Measurements from ENCODE around the gene PDX1. TPM values are rescaled to one million over a fixed set of nuclear protein-coding genes. Genes with fewer than 3 reads are reported as not detected.
A peak's percentile ranks its signal among the peaks of the same experiment; 100 is the strongest.
"Not testable (repeated sequence)": the region's sequence is repeated elsewhere in the genome, so short reads cannot be mapped to it uniquely, and the experiment has no call there.

The PDX1 gene
- total RNA-seq, 2 donors from 2014 or later = not detected

DNA sequence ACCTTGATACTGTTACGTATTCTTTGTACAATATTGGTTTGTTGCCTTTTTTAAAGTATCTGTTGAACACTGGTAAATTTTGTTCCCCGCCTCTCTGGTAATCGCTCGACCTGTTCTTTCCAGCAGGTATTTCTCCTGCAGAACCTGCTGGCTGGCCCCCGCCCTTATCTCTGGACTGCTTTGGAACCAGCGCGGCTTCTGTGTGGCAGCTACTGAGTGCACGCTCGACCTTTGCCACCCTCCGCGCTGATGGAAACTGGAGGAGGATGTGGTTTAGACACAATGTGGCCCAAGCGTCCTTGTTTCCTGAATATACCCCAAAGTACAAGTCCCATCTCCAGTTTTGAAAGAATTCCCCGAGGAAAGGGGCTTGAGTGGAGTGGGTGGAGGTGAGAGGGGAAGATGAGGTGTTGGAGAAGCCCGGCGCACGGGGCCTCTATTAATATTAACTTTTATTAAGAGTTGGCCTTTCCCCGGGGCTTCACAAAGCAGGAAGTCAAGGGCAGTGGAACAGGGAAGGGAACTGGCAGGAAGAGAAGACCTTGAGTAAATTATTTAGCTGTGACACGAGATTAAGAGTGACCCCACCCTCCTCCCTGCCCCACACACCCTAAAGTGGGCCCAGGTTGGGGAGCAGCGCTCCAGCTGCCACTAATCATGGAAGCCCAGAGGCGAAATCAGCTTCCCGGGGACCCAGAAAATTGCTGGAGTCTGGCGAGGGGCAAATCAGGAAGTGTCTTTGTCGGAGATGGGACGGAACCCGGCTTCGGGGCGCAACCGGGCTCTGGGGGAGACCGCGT is 33.3 kb downstream of the PDX1 start:
- intact Hi-C loops (cut with DNase I) = no loop called here
- DNase-seq (no peak), ATAC-seq (peak in 1 of 2 donors; percentile 36)

DNA sequence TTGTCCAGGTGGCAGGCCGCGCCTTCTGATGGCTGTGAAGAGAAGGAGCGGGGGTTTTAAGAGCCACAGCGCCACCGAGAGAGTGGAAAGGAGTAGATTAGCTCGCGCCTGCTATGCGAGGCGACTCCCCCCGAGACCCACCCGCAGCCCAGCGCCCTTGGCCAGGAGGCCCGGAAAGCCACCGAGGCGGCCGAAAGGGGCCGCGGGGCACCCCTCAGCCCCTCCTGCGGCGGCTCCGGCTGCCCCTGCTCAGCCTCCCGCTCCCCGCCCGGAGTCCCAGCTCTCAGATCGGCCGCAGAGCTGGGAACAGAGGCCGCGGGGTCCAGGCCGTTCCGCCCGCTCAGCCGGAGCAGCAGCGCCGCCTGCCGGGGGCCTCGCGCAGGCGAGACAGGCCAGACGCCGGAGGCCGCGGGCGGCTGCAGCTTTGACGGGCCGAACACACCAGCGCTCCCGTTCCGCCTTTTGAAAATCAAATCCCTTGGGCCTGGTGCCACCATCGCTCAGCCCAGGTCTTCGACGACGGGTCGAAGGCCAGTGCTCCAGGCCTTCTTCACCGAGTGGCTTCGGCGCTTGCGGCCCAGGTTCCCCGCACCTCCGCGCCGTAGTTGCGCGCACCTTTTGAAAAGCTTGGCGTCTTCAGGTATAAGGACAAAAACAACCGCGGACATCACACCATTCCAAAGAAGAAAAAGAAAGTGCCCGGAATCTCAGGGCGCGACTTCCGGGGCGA is 34.0 kb downstream of the PDX1 start:
- intact Hi-C loops (cut with DNase I) = no loop called here
- DNase-seq = peak; percentile 74
- ATAC-seq = peak; percentile 98 to 99

DNA sequence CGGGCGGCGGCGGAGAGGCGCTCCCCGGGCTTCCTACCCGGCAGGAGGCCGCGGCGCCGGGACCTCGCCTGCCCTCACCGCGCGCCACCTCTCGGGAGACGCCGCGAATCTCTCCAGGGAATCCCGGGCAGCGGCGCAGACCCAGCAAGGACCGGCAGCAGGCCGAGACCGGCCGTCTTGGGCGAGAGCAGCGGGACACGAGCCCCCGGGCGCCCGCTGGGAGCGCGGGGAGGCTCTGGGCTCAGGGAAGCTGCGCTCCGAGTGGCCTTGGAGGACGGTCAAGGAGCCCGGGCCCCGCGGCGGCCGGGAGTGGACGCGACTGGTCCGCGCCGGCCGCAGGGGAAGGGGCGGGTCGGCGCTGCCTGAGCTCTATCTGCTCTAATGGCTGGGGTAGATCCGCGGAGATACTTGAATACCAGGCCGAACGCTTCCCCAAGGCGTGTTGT is 34.6 kb downstream of the PDX1 start:
- DNase-seq = no peak
- intact Hi-C loops (cut with DNase I) = no loop called here
- ATAC-seq = peak; percentile 36 to 79

DNA sequence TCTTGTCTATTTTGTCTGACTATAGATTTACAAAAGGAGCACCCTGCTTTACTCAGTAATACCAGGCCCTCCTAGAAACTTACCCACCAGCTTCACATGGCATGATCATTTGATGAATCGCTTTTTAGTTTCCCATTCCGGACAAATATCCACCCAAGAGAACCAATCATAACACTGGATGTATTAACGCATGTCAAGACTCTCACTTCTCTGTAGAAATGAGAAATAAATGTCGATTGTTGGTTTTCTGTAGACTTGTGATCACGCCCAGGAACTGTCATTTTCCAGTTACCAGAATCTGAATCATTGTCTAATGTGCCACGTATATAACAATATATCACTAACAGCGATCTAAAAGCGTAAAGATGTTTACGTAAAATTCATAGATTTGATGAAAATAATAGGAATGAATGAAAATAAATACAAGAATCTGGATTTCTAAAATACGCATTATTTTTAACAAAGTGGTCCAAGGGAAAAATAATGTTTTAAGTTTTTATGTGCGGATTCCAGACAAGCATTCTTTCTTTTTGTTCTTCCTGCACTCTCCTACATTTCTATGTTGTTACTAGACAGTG is 35.3 kb downstream of the PDX1 start:
- DNase-seq = no peak
- intact Hi-C loops (cut with DNase I) = no loop called here
- ATAC-seq = no peak

DNA sequence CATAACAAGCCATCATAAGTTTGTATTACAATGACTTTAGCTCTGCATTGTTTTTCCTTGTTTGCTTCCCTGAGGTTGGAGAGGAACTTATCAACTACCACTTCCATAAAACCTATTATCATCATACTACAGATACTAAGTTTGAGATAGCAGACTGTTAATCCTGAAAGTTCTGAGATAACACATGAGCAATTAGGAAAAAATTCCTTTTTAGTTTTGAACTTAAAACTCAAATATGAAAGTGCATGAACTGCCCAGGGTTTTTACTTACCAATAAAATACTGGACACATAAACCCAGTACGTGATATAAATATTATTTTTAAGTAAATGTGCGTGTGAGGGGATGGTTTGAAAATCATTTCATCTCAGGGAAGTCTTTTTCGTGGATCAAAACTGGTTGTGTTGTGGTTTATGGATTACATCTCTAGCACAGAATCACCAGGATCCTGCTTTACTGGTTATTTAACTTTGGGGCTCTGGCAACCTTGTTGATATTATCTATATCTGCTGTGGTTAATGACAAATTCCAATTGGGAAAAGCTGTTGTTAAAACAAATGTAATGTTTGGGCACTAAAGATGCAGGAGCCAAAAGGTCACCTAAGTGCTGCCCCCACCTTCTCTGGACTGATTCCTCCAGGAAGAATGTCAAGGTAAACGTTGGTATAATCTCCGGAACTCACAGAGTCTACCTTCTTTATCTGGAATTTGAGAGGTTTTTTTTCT is 36.9 kb downstream of the PDX1 start:
- DNase-seq = no peak
- no peak for ATAC-seq
- intact Hi-C loops (cut with DNase I) = no loop called here

DNA sequence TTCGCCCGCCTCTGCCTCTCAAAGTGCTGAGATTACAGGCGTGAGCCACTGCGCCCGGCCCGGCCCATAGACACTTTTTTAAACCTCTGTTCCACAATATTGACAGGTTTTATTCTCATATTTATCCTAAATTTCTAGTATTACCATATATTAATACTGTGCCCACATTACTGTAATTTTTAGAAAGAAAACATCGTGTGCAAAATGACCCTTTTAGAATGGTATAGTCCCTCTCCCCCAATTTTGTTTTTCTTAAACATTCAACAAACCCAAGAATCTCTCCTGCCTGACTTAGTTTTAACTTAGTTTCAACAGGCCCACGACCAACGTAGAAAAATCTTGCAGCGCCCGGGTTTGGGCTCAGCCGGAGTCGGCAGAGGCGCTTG is 40.2 kb downstream of the PDX1 start:
- no peak for ATAC-seq
- no peak for DNase-seq
- intact Hi-C loops (cut with DNase I) = no loop called here

DNA sequence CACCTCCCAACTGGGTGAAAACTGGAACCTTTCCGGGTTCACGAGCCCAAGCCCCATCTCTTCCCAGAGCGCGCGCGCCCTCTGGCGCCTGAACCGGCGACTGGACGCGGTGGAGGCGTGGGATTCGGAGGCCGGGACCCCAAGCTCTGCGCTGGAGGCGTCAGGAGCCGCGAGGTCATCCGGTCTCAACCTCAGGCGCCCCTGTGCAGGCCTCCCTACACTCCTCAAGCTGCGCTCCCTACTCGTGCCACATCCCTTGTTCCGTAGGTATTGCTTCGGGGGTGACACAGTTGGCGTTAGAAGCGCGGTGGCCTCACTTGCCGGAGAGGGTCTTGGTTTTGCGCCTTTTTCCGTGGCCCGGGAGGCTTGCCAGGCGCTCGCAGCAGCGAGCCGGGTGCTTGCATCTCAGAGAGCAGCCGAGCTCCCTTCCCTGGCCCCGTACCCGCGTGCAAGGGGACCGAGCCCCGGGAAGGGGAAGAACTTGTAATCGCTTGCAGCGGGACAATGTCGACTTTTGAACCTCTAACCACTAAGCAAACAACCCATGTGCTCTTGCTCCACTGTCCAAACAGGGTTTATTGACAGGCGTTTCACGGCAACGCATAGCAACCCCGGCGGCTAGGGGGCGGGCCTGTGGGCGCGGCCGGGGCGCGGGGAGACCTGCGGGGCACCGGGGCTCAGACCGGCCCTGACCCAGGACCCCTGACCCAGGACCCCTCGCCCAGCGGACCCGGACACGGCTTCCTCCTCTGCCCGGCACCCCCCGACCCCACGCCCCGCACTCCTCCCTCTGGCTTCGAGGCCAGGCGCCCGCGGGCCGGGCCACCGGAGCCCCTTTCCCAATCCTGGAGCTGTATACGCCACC is 40.8 kb downstream of the PDX1 start:
- no peak for DNase-seq
- intact Hi-C loops (cut with DNase I) = no loop called here
- peak; percentile 50 to 81 for ATAC-seq

DNA sequence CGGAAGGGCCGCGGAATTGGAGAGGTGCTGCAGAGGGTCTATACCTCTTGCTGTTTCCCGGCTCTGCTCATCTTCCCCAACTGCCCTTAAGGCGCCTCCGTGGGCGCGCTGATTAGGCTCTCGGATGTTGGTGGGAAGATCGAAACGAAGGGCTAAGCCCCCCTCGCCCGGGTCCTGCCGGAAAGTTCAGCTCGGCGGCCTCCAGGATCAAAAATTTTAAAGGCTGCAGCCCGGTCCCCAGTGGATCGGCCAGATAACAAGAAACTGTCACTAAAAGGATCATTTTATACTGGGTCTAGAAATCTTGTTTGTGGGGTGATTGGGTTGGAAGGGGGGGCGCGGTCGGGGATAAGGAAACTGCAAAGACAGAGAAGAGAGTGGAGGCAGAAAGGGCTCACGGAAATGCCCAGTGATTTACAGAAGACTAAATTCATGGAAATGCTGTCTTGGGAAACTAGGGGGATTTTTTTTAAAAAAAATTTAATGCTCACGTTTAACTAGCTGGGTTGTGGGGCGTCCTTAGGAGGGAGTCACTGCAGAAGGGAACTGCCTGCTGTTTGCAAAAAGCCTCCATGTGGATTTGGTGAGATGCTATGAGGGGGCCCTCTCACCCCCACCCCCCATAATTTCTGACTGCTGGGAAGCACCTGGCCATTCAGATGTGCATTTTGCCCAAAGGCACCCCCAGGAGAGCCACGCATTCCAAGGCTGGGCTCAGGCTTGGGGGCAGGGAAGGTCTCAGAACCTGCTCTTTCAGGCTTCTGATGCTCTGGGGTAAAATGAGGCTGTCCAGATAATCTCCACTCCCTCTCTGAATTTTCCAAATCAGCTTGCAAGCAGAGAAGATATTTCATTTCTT is 41.7 kb downstream of the PDX1 start:
- ATAC-seq (peak in 1 of 2 donors; percentile 5), DNase-seq (no peak)
- intact Hi-C loops (cut with DNase I) = no loop called here

DNA sequence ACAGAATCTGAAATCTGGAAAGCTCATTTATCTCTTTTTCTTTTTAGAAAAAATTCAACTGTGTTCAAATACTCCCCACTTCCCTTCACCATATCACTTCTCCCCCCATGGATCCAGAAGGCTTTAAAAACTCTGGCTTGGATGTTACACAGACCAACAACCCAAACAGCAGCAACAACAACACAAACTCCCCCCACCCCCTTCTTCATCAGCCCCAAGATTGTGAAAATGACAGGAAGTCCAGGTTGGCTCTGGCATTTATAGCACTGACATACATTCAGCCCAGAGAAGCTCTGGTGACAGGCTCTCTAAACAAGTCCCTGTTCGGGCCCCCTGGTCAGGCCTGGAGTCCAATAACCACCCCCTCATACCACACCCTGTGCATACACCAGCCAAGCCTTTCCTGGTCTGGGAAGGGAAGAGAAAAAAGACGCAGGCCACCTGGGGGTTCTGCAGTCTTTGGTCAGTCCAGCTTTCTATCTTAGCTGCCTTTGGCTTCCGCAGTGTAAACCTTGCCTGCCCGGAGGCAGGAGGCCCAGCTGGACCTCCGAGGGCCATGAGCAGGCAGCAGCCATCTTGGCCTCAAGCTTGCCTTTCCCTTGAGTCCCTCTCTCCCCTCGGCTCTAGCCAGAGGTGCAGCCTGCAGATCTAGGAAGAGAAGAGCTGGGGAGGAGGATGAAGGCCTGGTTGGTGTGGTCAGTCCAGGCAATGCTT is 42.5 kb downstream of the PDX1 start:
- intact Hi-C loops (cut with DNase I) = no loop called here
- no peak for DNase-seq
- ATAC-seq = no peak

DNA sequence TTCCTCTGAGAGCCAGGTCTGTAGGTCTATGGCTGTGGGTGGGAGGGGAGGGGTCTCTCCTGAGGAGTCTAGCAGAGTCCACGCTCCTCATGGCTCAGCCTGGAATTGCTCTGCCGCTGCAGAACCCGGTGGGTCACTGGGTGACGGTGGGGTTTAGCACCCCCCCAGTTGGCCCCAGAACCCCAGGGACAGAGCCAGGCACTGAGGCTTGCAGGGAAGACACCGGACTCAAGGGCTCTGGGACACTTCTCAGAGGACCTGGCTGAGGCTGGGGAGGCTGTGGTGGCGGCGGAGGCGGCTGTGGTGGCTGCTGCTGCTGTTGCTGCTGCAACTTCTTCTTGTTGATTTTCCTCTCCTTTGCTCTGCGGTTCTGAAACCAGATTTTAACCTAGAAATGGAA is 43.2 kb downstream of the PDX1 start:
- DNase-seq = no peak
- intact Hi-C loops (cut with DNase I) = no loop called here
- ATAC-seq = no peak

DNA sequence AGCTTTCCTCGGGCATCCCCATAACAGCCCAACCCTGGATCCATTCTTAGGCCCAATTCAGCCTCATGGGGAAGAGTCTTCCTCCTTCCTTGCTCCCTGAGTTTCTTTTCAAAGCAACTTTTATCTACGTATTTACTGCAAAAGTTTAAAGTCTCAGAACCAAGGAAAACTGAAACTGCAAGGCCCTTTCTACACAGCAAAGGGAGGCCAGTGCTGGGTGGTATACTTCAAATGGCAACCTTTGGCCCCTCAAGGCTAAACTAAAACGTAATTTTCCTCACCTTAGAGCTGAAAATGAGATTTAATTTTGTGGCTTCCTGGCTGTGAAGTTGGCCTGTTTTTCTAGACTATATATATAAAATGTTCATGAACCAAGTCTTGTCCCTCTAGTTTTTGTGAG is 43.7 kb downstream of the PDX1 start:
- ATAC-seq (no peak), DNase-seq (no peak)
- intact Hi-C loops (cut with DNase I) = no loop called here

DNA sequence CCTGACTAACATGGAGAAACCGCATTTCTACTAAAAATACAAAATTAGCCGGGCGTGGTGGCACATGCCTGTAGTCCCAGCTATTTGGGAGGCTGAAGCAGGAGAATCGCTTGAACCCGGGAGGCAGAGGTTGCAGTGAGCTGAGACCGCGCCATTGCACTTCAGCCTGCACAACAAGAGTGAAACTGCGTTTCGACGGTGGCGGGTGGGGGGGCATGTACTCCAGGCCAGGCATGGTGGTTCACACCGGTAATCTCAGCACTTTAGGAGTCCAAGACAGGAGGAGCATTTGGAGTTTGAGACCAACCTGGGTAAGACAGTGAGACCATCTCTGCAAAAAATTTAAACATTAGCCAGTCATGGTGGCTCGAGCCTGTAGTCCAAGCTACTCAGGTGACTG is 44.4 kb downstream of the PDX1 start:
- intact Hi-C loops (cut with DNase I) = not testable (repeated sequence)

DNA sequence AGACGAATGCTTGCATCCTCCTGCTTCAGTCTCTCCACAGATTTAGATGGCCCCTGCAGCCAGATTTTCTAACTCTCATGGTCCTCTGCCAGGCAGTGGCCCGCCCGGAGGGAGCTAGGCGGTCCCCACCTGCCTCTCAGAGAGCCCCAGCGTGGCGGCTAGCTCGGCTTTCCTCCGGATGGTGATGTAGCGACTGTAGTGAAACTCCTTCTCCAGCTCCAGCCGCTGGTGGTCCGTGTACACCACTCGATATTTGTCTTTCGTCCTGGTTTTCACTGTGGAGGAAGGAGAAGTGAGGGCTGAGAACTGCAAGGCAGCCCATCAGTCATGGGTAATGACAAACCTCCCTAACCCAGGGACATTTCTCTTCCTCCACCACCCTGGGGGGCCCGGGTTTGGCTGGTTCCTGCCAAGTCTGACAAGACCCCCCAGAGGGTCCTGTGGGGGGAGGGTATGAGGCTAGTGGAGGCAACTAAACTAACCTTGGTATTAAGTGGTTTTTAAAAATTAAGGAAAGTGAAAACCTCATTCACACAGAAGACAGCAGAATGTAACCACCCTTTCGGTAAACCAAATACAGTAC is 45.0 kb downstream of the PDX1 start:
- intact Hi-C loops (cut with DNase I) = no loop called here

More for the DNA sequence above, 44.4 kb downstream of the PDX1 start:
- not testable (repeated sequence) for DNase-seq, ATAC-seq

DNA sequence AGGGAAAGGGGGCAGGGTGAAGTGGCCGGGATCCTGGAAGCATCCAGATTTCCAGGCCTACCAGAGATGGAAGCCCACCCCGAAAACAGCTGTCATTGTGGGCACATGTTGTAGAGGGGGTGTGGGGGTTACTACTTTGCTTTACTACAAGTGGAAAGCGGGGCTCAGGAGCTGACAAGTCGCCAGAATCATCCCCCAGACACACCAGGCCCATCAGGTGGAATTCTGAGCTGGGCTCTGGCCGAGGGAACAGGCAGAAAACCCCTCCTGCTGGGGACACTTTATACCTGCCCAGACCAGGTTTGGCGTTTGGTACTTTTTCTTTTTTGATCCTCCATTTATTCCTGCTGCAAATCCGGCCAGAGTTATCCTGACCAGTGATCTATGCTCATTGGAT is 45.5 kb downstream of the PDX1 start:
- intact Hi-C loops (cut with DNase I) = no loop called here
- ATAC-seq = no peak
- DNase-seq = no peak

More for the DNA sequence above, 45.0 kb downstream of the PDX1 start:
- ATAC-seq (no peak), DNase-seq (no peak)

DNA sequence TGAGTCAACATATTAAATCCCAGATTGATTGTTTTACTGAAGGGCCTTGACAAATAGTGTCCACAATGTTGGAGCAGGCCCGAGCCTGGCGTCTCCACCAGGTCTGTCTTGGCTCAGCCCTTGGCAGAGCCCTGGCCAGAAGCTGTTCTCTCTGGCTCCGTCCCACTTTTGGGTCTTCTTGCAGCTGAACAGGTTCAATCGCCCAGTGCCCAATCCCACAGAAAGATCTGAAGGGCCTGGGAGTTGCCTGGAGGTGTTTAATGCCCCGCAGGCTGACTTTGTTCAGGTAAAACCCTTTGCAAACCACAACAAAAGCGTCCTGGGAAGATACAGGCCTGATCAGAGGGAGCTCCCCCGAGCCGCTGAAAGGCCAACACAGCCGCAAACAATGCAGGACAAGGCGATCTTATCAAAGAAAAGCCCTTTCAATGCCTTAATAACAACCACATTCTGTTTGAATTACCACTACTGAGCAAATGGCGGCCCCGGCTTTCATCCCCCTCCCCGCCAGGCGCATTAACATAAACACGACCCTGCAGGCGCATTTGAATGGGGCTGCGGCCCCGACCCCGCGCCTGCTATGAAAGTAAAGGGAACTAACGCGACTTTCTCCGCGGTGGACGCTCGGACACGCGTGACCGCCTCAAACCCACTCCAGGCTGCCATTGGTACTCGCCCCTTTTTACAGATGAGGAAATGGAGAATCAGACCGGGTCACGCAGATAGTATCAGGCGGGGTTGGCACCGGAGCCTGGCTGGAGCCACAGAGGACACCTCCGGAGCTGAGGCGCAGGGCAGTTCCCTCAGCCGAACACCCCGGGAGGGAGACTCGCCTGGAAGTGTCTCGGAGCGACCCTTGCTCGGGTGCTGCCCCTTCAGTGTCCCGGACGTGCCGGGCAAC is 46.2 kb downstream of the PDX1 start:
- ATAC-seq = no peak
- intact Hi-C loops (cut with DNase I) = no loop called here
- no peak for DNase-seq

DNA sequence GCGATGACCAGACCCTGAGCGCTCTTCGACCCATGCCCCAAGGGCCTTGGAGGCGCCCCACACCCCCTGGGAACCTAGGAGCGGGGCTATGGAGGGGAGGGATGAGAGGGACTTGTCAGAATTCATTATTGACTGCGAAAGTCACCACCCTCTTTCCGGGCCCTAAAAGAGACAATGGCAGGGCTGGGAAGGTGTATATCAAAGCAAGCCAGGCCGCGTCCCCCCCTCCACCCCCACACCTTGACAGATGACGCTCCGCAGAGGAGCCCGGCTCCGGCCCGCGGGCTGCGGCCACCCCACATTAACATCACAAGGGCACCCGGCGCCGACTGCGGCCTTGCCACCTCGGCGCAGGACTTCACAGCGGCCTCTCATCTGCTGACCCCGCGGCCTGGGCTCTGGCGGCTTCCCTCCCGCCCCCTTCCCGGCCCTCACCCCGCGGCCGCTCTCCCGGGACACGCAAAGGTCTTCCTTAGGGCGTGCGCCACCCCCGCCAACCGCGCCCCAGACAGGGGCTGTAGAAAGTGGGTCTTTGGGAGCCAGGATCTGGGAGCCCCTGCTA is 46.9 kb downstream of the PDX1 start:
- DNase-seq (no peak), ATAC-seq (no peak)
- intact Hi-C loops (cut with DNase I) = no loop called here
